ENCODE results near the gene RAP1GAP.

GRCh38 chr1:21605964-21606705 lies 63.0 kb downstream of the RAP1GAP start:
- TF ChIP-seq POLR2A (IDR thresholded peaks at IDR 0.05; ENCODE audit: low read depth) = no peak
- TF ChIP-seq CTCF (IDR thresholded peaks at IDR 0.05) = no peak

All from esophagus muscularis mucosa (tissue), 3 donors.